Psoas muscle (tissue), 8 donors: ENCODE measurements around the gene ZBTB17. TPM values are rescaled to one million over a fixed set of nuclear protein-coding genes. Genes with fewer than 3 reads are reported as not detected.

ENCODE experiments used
- ATAC-seq, 4 donors: fragments of 200-7000 bp; cut with Tn5 transposase; one replicate each; pipeline ENCODE4 v1.9.1; 2020; ENCODE audit warnings: moderate library complexity in 3 of 4, mild to moderate bottlenecking in 2 of 4
- DNase-seq, 2 donors: peaks; one replicate each; pipeline ENCODE4 v3.0.0-alpha.2; 2020
- H3K27ac ChIP-seq: fragments of 200-600 bp; one replicate; pipeline ENCODE4 v1.8.0; 2022
- H3K27me3 ChIP-seq, 3 donors: fragments of 200-600 bp in 1 of 3; one replicate each; pipeline versions ENCODE4 v1.6.1 to v1.8.0; 2013 to 2022; ENCODE audit warnings: low read length in 2 of 3, mild to moderate bottlenecking in 2 of 3, moderate library complexity in 1 of 3; ENCODE audit not compliant: insufficient read depth in 3 of 3
- H3K36me3 ChIP-seq, 2 donors: fragments of 200-600 bp in 1 of 2; one replicate each; pipeline versions ENCODE4 v1.6.1 to v1.8.0; 2013 to 2022; ENCODE audit warnings: low read depth in 1 of 2, mild to moderate bottlenecking in 1 of 2, moderate library complexity in 1 of 2; ENCODE audit not compliant: insufficient read depth in 1 of 2
- H3K4me1 ChIP-seq: fragments of 200-600 bp; one replicate; pipeline ENCODE4 v1.8.0; 2022
- H3K4me3 ChIP-seq: fragments of 200-600 bp; one replicate; pipeline ENCODE4 v1.8.0; 2022; ENCODE audit warnings: mild to moderate bottlenecking
- H3K9me3 ChIP-seq: fragments of 200-600 bp; one replicate; pipeline ENCODE4 v1.8.0; 2022
- CTCF ChIP-seq: fragments of 200-600 bp; IDR thresholded peaks from one replicate; pipeline ENCODE4 v1.8.0; 2022; ENCODE audit warnings: antibody characterized with exemption
- WGBS, 3 donors: extraction: QIAGEN DNeasy Blood & Tissue Kit; methylation state at CpG; one replicate each; pipeline versions ENCODE4 v1.1.6 to v1.1.7; 2013; 5-methylcytosine and 5-hydroxymethylcytosine counted together
- intact Hi-C, 2 donors: fragments of 100-400 bp; cut with DNase I; formaldehyde crosslinking; loops; one replicate each; pipeline versions ENCODE4 v1.11.0 to v1.14.2; 2022
- polyA plus RNA-seq, 3 donors: library from polyadenylated mRNA; stranded (reverse); fragments of 200-250 nt; gene quantifications; one replicate each; pipeline ENCODE4 v1.2.3, GENCODE V29; 2013
- total RNA-seq, 4 donors: library from RNA; stranded (reverse); fragmentation: NEBNext Ultra II Directional in 2 of 4; extraction: Animal tissue kit (Norgen Biotek cat#: 25700) in 2 of 4; gene quantifications; one replicate each; pipeline versions ENCODE4 v1.2.1 to v1.2.4, GENCODE V29; 2021 to 2023
- donor health status: healthy with polysubstance abuse.
- donor health status: DM: no; HTN: no; CAD: no; lungs with moderate emphysema.
- donor health status: Bipolar disorder and iron deficiency.
- donor health status: healthy.
- donor health status: DM: yes; HTN: yes; CAD: no.
- donor health status: DM: no; HTN: no; CAD: no.
- donor health status: DM: no; HTN: no; CAD: no.
- donor health status: DM: yes; HTN: yes; CAD: no.

Gene ZBTB17
- total and polyA plus RNA-seq, 7 donors: 23.5 to 44.3 (median 29.5) TPM

GRCh38 chr1:15936025-15936424, 39.9 kb downstream of the ZBTB17 start:
- ATAC-seq (no peak), DNase-seq (no peak)
- 92 to 96% (median 95%) methylated on average over 6 to 10 of the region's 10 CpGs for WGBS, 3 donors
- intact Hi-C loops: no loop called here
- Histone ChIP-seq H3K27me3 (no peaks in the 10 kb centered on the region), H3K27ac (no peak overlapping the region), H3K4me1 (peaks cover 1% of the 10 kb centered on the region), H3K36me3 (peaks cover 5 to 99% of the 10 kb centered on the region in 2 donors), H3K9me3 (no peaks in the 10 kb centered on the region), H3K4me3 (no peak overlapping the region)
- no peak for TF ChIP-seq CTCF

- Histone ChIP-seq H3K27me3 (no peaks in the 10 kb centered on the region), H3K4me3 (no peak overlapping the region), H3K36me3 (peaks cover 5 to 99% of the 10 kb centered on the region in 2 donors), H3K27ac (no peak overlapping the region), H3K9me3 (no peaks in the 10 kb centered on the region), H3K4me1 (no peaks in the 10 kb centered on the region)
- 90 to 93% (median 92%) methylated on average over 29 of the region's 29 CpGs for WGBS, 3 donors
- ATAC-seq (peak in 1 of 4 donors; percentile 7), DNase-seq (no peak)
- intact Hi-C loops: no loop called here
- no peak for TF ChIP-seq CTCF
These were observed 40.6 kb downstream of the ZBTB17 start for GRCh38 chr1:15935056-15935950.

GRCh38 chr1:15934211-15935055, 41.5 kb downstream of the ZBTB17 start:
- DNase-seq (no peak), ATAC-seq (no peak)
- no peaks in the 10 kb centered on the region for H3K9me3 ChIP-seq
- WGBS, 3 donors: 88 to 91% (median 90%) methylated on average over 41 to 42 of the region's 42 CpGs
- H3K27ac ChIP-seq: no peak overlapping the region
- peaks cover 5 to 99% of the 10 kb centered on the region in 2 donors for H3K36me3 ChIP-seq
- no peaks in the 10 kb centered on the region for H3K27me3 ChIP-seq
- no peaks in the 10 kb centered on the region for H3K4me1 ChIP-seq
- intact Hi-C loops: no loop called here
- TF ChIP-seq CTCF: no peak
- no peak overlapping the region for H3K4me3 ChIP-seq

GRCh38 chr1:15933684-15934083, 42.2 kb downstream of the ZBTB17 start:
- no peaks in the 10 kb centered on the region for H3K27me3 ChIP-seq
- WGBS, 3 donors: 86 to 89% (median 88%) methylated on average over 5 of the region's 5 CpGs
- intact Hi-C loops: no loop called here

More at GRCh38 chr1:15933684-15934083, 42.2 kb downstream of the ZBTB17 start:
- ATAC-seq: no peak
- H3K27ac ChIP-seq: no peak overlapping the region
- H3K4me3 ChIP-seq: no peak overlapping the region
- H3K4me1 ChIP-seq: no peaks in the 10 kb centered on the region
- no peak for DNase-seq
- TF ChIP-seq CTCF: no peak
- H3K36me3 ChIP-seq: peaks cover 6 to 99% of the 10 kb centered on the region in 2 donors
- no peaks in the 10 kb centered on the region for H3K9me3 ChIP-seq
